HL-60 (cell line): Measurements from ENCODE around the gene SUPT20H.

Experiments
- CTCF ChIP-seq: IDR thresholded peaks from one replicate; pipeline ENCODE4 v1.5.1; 2011; ENCODE audit warnings: low read length, control low read depth, inconsistent platforms; ENCODE audit not compliant: insufficient read depth
- POLR2AphosphoS5 ChIP-seq: IDR thresholded peaks from 2 replicates; pipeline ENCODE4 v1.6.1; 2012; ENCODE audit warnings: low read depth

GRCh38 chr13:37037241-37037640 is 22.2 kb downstream of the SUPT20H start:
- no peak for TF ChIP-seq POLR2AphosphoS5
- no peak for TF ChIP-seq CTCF
